T-helper 17 cell (primary cell): ENCODE results near the gene DRD3. TPM values are rescaled to one million over a fixed set of nuclear protein-coding genes. Genes with fewer than 3 reads are reported as not detected.

Source experiments
- ATAC-seq: fragments of 150-1000 bp; cut with Tn5 transposase; 2 replicates; pipeline ENCODE4 v1.10.0; 2021; ENCODE audit warnings: mild to moderate bottlenecking, moderate library complexity
- DNase-seq, 3 donors: peaks; one replicate each; pipeline versions ENCODE4 v3.0.0 to v3.0.0-alpha.2; 2020 to 2021
- H3K9me3 ChIP-seq: one replicate; pipeline ENCODE4 v1.7.0; 2013; ENCODE audit warnings: low read length, mild to moderate bottlenecking; ENCODE audit not compliant: control insufficient read depth, poor library complexity, severe bottlenecking
- H3K27ac Mint-ChIP-seq: one replicate; pipeline ENCODE4 v1.8.0; 2022; ENCODE audit warnings: mild to moderate bottlenecking, moderate library complexity, mixed read lengths
- H3K27me3 Mint-ChIP-seq: one replicate; pipeline ENCODE4 v1.8.0; 2022; ENCODE audit warnings: mixed read lengths
- H3K36me3 Mint-ChIP-seq: one replicate; pipeline ENCODE4 v1.8.0; 2022; ENCODE audit warnings: low read depth, mixed read lengths
- H3K4me1 Mint-ChIP-seq: one replicate; pipeline ENCODE4 v1.8.0; 2022; ENCODE audit warnings: mild to moderate bottlenecking, mixed read lengths
- H3K4me3 Mint-ChIP-seq: one replicate; pipeline ENCODE4 v1.8.0; 2022; ENCODE audit warnings: mild to moderate bottlenecking, moderate library complexity, mixed read lengths
- total RNA-seq, 4 donors: library from RNA in 2 of 4; stranded (reverse) in 2 of 4; gene quantifications; one replicate each; pipeline ENCODE4 v1.2.3 and lab custom pipeline; 2022 to 2026

Gene DRD3
- not detected for total RNA-seq
- total RNA-seq (lab: John Stamatoyannopoulos, UW): 0 to 0.08 reads per million in 2 donors

DNA sequence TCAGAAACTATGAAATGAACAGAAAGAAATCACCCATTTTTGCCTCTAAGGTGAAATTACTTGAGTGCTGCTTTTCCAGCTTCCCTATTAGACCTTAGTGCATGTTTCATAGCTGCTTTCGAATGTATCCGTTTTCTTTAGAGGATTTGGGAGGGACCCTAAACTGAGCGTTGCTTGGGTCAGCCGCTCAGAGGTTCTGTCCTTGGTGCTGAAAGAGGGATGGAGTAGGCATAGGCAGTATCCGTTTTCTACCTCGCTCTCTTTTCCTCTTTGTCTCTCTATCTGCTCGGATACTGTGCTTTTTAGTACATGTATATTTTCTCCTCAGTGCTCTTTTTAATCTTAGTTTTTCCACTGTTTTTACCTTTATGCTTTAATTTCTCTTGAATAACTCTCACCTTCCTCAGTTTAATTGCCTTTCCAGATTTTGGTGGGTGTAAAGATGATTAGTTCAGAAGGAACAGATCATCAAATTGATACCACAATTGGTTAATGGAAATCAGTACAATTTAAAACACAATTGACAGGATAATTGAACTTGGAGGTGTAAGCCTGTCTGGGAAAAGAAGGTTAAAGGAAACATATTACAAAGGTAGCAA lies at the start of gene DRD3:
Gene DRD3, minus strand, starts transcription at position 283 of the 599 bp plus-strand sequence. CDS start 7,060 bp downstream, outside the sequence.
- ATAC-seq: peak; percentile 40
- Mint-ChIP-seq H3K4me3 (no peak within 1 kb of the TSS), H3K4me1 (peaks cover 4% of the 10 kb centered on the region), H3K36me3 (no peaks in the 10 kb centered on the region), H3K27me3 (peaks cover 19% of the 10 kb centered on the region), H3K27ac (no peak within 1 kb of the TSS)
- no peak for DNase-seq
- no peaks in the 10 kb centered on the region for H3K9me3 ChIP-seq

DNA sequence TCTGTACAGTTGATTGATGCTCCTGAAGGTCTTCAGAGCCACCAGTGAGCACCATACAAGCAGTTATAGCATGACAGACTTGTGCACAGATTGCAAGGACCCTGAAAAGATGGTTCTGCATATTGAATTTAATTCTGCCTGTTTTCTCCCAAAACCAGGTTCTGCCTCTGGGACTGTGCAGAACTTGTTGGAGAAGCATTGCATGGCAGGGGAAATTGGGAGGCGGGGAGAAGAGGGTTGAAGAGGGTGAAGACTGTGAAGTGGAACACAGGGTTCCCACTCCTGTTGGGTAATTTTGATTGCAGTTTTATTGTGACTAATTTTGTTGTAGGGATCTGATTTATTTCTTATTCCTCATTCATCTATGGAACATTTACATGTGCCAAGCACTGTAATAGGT lies 48.2 kb upstream of the DRD3 start:
- Mint-ChIP-seq H3K4me1 (peaks cover 43% of the 10 kb centered on the region), H3K4me3 (no peak overlapping the region), H3K27ac (peak overlapping the region; percentile 89), H3K36me3 (peaks cover 7% of the 10 kb centered on the region), H3K27me3 (no peaks in the 10 kb centered on the region)
- DNase-seq: no peak
- H3K9me3 ChIP-seq: peaks cover 5% of the 10 kb centered on the region
- no peak for ATAC-seq

DNA sequence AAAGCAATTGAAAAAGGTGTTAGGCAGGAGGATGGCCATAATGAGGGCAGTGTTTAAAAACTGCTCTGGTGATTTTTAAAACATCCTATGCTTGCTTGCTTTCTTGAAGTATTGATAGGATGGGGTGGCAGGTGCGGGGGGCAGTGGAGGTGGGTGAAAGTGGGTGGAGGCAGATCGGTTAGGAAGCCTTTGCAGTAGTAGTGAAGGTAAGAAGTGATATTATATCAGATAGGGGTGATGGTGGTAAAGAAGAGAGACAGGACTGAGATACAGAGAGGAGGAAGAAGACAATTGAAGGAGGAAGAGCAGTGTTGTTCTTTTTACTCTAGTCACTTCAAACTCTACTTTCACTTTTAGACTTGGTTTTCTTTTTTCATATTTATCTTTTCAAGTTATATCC lies 47.5 kb upstream of the DRD3 start:
- Mint-ChIP-seq H3K4me1 (peaks cover 43% of the 10 kb centered on the region), H3K4me3 (peak overlapping the region; percentile 68), H3K27me3 (no peaks in the 10 kb centered on the region), H3K36me3 (peaks cover 7% of the 10 kb centered on the region), H3K27ac (peak overlapping the region; percentile 89)
- DNase-seq (no peak), ATAC-seq (no peak)
- peaks cover 5% of the 10 kb centered on the region for H3K9me3 ChIP-seq

DNA sequence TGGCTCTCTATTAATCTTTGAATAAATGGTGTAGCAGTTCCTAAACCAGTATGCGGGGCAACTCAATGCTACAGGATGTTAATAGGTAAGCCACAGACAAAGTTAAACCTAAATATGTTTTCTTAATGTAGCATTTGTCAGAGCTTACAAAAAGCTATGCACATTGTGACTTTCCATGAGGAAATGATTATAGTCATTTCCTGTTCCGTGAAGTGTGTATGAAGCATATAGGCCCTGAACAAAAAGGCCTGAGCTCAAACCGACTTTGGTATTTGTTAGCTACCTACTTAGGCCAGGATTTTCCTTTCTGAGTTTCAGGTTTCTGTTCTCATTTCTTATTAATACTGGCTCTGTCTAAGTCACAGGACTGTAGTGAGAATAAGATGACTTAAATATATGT lies 44.3 kb upstream of the DRD3 start:
- Mint-ChIP-seq H3K36me3 (peaks cover 7% of the 10 kb centered on the region), H3K4me1 (peaks cover 43% of the 10 kb centered on the region), H3K4me3 (peak overlapping the region; percentile 39), H3K27ac (peak overlapping the region; percentile 95), H3K27me3 (no peaks in the 10 kb centered on the region)
- peaks cover 5% of the 10 kb centered on the region for H3K9me3 ChIP-seq
- peak; percentile 54 for ATAC-seq
- DNase-seq: no peak

DNA sequence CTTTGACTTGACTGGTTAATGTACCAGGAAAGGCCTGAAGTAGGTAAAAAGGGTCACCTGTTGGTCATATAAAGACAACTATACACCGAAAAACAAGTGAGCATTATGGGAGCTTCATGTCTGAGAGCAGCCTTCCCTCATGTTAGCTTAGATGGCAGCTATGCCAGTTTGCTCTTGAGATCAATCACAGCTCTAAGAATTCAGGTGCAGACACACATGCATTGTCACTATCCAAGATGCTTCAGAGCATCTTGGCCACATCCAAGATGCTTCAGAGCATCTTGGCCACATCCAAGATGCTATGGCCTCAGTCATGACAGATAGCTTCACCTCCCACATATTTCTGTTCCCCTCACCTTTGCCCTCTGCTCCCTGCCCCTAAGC lies 43.0 kb upstream of the DRD3 start:
- ATAC-seq: peak; percentile 37
- H3K27me3 Mint-ChIP-seq: no peaks in the 10 kb centered on the region

DNA sequence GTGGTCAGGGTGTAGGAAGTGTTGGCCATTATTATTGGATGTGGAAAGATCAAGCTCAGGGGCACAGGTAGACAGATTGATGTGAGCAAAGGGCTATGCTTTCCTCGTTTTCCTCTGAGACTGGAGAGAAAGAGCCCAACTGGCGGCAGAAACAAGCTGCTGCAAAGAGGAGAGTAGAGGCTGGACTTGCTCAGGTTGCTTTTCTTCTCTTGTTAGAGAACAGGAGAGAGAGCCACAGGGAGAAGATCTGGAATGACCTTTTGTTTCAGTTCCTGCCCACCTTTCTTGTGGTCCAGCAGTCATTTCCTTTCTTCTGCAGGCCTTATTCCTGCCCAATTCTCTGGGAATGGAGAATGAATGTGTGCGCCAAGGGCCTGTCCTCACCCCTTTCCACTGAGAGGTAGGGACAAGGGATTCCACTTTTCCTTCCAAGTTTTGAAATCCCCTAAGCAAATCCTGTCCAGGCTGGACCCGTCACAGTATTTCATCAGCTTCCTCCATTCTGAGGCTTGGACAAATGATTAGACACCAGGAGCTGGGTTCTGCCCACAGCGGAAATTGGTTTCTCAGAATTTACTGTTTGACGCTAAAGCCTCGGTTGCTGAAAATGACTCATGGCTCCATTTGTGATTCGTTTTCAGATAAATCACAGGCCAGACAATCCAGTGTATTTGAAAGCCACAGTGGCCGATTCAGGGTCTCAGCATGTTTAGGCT lies 42.5 kb upstream of the DRD3 start:
- peaks cover 5% of the 10 kb centered on the region for H3K9me3 ChIP-seq
- peaks cover 5% of the 10 kb centered on the region for H3K36me3 Mint-ChIP-seq
- peaks cover 44% of the 10 kb centered on the region for H3K4me1 Mint-ChIP-seq
- peak overlapping the region; percentile 95 for H3K27ac Mint-ChIP-seq
- DNase-seq: peak in 1 of 3 donors; percentile 26
- no peaks in the 10 kb centered on the region for H3K27me3 Mint-ChIP-seq
- peak overlapping the region; percentile 41 for H3K4me3 Mint-ChIP-seq
- ATAC-seq: peak; percentile 73

More for the DNA sequence above, 43.0 kb upstream of the DRD3 start:
- DNase-seq: no peak
- Mint-ChIP-seq H3K4me1 (peaks cover 47% of the 10 kb centered on the region), H3K4me3 (no peak overlapping the region), H3K27ac (peak overlapping the region; percentile 95), H3K36me3 (peaks cover 7% of the 10 kb centered on the region)
- H3K9me3 ChIP-seq: peaks cover 5% of the 10 kb centered on the region

DNA sequence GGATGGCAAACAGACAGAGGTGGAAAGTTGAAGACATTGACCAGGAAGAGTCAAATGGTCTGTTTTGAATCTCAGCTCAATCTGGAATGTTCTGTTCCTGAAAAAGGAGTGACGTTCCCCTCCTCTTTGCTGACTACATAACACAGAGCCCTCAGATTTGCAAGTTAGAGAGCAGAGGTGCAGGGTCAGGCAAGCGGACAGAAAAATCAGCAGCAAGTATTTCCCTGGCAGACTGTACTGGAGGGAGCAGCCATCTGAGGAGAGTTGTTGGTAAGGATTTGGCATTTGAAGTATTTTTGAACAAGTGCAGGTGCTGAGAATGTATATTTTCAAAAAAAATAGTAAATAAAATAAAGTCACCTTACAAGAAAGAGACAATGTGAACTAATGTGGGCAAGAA lies 40.9 kb upstream of the DRD3 start:
- Mint-ChIP-seq H3K27me3 (no peaks in the 10 kb centered on the region), H3K4me1 (peaks cover 35% of the 10 kb centered on the region), H3K27ac (peak overlapping the region; percentile 74), H3K4me3 (peak overlapping the region; percentile 55), H3K36me3 (no peaks in the 10 kb centered on the region)
- no peak for ATAC-seq
- H3K9me3 ChIP-seq: no peaks in the 10 kb centered on the region
- DNase-seq: no peak

DNA sequence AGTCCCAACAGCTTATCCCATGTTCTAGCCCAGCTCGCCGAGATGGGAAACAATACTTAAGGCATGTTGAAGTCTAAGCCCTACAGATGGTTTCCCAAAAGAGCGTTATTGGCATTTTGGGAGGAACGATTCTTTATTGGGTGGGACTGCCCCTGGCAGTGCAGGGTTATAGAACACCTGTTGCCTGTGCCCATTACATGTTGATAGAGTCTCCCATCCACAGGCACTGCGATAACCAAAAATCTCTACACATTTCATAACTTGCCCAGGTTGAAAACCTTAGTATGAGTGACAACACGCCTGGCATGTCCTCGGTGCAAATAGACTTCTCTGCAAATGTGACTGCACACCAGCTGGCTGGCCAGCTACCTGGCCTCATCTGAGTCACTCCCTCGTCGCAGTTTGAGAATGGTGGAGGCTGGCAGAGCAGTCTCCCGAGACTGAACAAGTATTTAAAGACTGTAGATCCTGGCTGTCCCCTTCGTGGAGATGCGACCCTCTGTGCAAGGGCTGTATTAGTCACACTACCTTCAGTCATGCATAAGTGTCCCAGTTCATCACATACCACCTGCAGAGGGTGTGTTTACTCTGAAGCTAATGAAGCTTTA lies 39.8 kb upstream of the DRD3 start:
- DNase-seq (no peak), ATAC-seq (no peak)
- Mint-ChIP-seq H3K4me3 (no peak overlapping the region), H3K27ac (peak overlapping the region; percentile 74), H3K36me3 (no peaks in the 10 kb centered on the region), H3K27me3 (no peaks in the 10 kb centered on the region), H3K4me1 (peaks cover 35% of the 10 kb centered on the region)
- H3K9me3 ChIP-seq: no peaks in the 10 kb centered on the region

DNA sequence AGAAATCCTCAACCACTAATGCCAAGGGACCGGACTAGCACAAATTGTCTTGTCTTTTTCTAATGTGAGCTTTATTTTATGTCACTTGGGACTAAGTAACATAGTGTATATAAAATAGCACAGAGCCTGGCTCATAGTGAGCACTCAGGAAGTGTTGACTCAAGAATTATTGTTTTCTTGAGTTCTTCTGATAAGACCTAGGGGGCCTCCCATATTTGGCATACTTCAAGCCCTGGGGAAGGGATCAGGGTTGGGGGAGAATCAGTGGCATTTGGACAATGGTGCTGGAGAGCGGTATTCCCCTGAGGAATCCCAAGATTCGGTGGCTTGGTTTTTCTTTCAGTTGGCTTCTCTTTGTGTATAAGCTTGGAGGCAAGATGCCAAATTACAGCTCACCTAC lies 39.2 kb upstream of the DRD3 start:
- no peaks in the 10 kb centered on the region for H3K27me3 Mint-ChIP-seq
- H3K36me3 Mint-ChIP-seq: no peaks in the 10 kb centered on the region
- no peak overlapping the region for H3K27ac Mint-ChIP-seq
- no peak overlapping the region for H3K4me3 Mint-ChIP-seq
- H3K4me1 Mint-ChIP-seq: peaks cover 37% of the 10 kb centered on the region
- DNase-seq (no peak), ATAC-seq (no peak)
- H3K9me3 ChIP-seq: no peaks in the 10 kb centered on the region

DNA sequence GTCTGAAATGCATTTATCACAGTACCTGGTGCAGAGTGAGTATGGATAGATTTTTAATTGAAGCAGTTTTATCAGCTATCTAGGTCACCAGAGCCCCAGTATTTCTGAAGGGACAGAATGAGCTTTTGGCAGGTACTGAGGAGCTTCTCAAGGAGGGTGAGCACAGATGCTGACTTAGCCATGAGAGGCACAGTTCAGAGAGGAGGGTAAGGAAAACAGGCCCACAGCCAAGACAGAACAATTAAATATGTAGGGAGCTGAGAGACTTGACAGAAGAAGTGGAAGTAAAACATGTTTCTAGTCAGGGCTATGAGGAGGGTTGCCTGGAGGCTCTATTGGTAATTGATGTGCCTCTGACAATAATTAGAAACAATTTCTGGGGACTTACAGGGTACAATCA lies 38.4 kb upstream of the DRD3 start:
- H3K27me3 Mint-ChIP-seq: no peaks in the 10 kb centered on the region
- DNase-seq (no peak), ATAC-seq (no peak)
- H3K27ac Mint-ChIP-seq: no peak overlapping the region
- peaks cover 35% of the 10 kb centered on the region for H3K4me1 Mint-ChIP-seq
- H3K36me3 Mint-ChIP-seq: no peaks in the 10 kb centered on the region
- H3K9me3 ChIP-seq: no peaks in the 10 kb centered on the region
- H3K4me3 Mint-ChIP-seq: no peak overlapping the region

DNA sequence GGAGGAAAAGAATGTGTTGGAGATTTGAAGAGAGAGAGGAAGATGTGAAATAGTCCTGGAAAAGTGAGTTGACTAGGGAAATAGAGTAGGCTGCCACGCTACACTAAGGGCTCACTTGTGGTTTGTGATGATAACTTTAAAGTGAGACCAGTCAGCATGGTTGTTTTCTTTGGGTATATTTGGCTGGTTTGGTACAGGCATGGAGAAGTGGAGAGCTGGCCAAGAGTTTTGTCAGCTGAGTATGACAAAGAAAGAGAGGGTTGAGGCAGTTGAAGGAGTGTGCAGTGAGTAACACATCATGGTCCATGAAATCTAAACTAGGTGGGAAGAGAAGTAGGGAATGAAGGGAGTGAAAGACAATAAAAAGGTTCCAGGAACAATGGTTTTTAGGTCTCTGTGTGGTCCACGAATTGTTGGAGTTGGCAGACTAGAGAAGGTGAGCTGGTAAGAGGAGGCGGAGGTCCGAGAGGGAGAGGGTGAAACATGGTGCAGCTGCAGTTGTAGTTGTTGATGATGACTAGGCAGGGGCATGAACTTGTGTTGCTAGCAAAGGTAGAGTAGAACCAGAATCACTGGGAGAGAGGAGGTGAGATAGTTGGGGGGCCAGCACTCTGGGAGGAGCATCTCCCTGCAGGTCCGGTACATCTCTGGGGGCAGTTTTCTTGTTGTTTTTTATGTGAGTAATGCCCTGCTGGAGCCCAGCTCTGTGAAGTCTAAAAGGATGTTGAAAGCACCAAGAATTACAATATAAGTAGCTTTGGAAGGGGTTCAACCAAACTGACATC lies 37.5 kb upstream of the DRD3 start:
- H3K9me3 ChIP-seq: no peaks in the 10 kb centered on the region
- no peak for ATAC-seq
- peaks cover 27% of the 10 kb centered on the region for H3K4me1 Mint-ChIP-seq
- no peaks in the 10 kb centered on the region for H3K27me3 Mint-ChIP-seq
- H3K4me3 Mint-ChIP-seq: no peak overlapping the region
- H3K27ac Mint-ChIP-seq: no peak overlapping the region
- H3K36me3 Mint-ChIP-seq: no peaks in the 10 kb centered on the region
- DNase-seq: no peak

DNA sequence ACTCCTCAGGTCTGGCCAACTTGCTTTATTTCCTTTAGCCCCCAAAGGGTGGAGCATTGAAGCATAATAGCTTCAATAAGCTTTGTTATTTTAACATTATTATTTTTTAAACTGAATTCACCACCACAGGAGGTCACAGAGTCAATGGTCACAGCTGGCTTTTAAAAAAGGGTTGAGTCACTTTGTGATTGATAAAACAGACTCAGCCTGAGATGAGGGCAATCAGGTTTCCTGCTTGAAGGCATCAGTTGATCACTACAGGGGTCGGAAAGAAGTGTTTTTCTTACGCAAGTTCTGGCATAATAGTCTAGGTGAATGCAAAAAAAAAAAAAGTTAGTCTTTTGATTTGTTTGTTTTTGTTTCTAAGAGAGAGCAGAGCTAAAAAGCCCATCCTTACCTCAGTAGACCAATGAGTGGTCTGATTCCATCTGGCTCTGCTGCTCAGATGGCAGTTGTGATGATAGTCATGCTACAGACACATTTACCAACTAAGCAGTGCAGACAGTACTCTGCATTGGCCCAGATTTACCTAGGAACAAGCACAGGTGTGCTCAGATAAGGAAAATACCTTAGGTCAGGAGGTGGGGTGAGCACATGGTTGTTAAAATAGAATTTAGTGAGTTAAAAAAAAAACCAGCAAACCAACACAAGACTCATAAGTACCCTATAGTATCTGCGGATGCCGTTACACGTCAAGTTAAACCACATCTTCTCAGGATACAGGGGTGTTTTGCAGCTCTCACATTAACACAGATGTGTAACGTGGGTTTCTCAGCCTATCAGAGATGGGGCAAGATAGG lies 35.9 kb upstream of the DRD3 start:
- Mint-ChIP-seq H3K27ac (no peak overlapping the region), H3K4me1 (peaks cover 20% of the 10 kb centered on the region), H3K27me3 (no peaks in the 10 kb centered on the region), H3K4me3 (no peak overlapping the region), H3K36me3 (no peaks in the 10 kb centered on the region)
- ATAC-seq (peak; percentile 80), DNase-seq (peak in 2 of 3 donors; percentile 28 to 29)
- no peaks in the 10 kb centered on the region for H3K9me3 ChIP-seq
